CD4-positive, alpha-beta T cell (primary cell): ENCODE results near the gene ZMYND19. TPM values are rescaled to one million over a fixed set of nuclear protein-coding genes. Genes with fewer than 3 reads are reported as not detected.
A peak's percentile ranks its signal among the peaks of the same experiment; 100 is the strongest.

Experiments
- ATAC-seq: fragments of 200-7000 bp; cut with Tn5 transposase; one replicate; pipeline ENCODE4 v1.10.0; 2022; ENCODE audit warnings: mild to moderate bottlenecking; ENCODE audit not compliant: poor library complexity
- CTCF ChIA-PET: fragments of 350-600 bp; sonication (Branson Sonifier 250); formaldehyde crosslinking; loops from one replicate; lab custom pipeline; 2021; ENCODE audit warnings: antibody characterized with exemption, inconsistent platforms; lab: Charles Lee
- POLR2A ChIA-PET: fragments of 350-600 bp; sonication (Branson Sonifier 250); formaldehyde crosslinking; loops from one replicate; lab custom pipeline; 2021; ENCODE audit warnings: antibody characterized with exemption, inconsistent platforms; lab: Charles Lee
- DNase-seq, 14 experiments: peaks; one replicate each; pipeline ENCODE4 v3.0.0-alpha.2; 2013 to 2020; ENCODE audit warnings: mixed read lengths in 2 of 14
- H3K27ac ChIP-seq, 2 donors: one replicate each; pipeline versions ENCODE4 v1.5.1 to v1.7.0; 2013; ENCODE audit warnings: low read length in 2 of 2, low read depth in 1 of 2, mild to moderate bottlenecking in 1 of 2
- H3K27me3 ChIP-seq, 2 experiments: 1 replicate in 1 of 2; 2 replicates in 1 of 2; pipeline versions ENCODE4 v1.6.1 to v1.7.0; 2013; ENCODE audit warnings: low read length in 2 of 2, control low read depth in 1 of 2, mild to moderate bottlenecking in 1 of 2, moderate library complexity in 1 of 2; ENCODE audit not compliant: insufficient read depth in 2 of 2, control insufficient read depth in 1 of 2
- H3K36me3 ChIP-seq: one replicate; pipeline ENCODE4 v1.6.1; 2013; ENCODE audit warnings: low read length, control low read depth; ENCODE audit not compliant: insufficient read depth
- H3K4me1 ChIP-seq: one replicate; pipeline ENCODE4 v1.6.1; 2013; ENCODE audit warnings: low read length, control low read depth; ENCODE audit not compliant: insufficient read depth
- H3K4me3 ChIP-seq: one replicate; pipeline ENCODE4 v1.5.1; 2013; ENCODE audit warnings: mild to moderate bottlenecking, low read length, moderate library complexity
- H3K9me3 ChIP-seq, 2 experiments: 1 replicate in 1 of 2; 2 replicates in 1 of 2; pipeline versions ENCODE4 v1.6.1 to v1.7.0; 2013; ENCODE audit warnings: low read length in 2 of 2, mild to moderate bottlenecking in 2 of 2, control low read depth in 1 of 2, moderate library complexity in 1 of 2; ENCODE audit not compliant: control insufficient read depth in 1 of 2, insufficient read depth in 1 of 2
- H3K27ac Mint-ChIP-seq: one replicate; pipeline ENCODE4 v1.8.0; 2020; ENCODE audit warnings: mixed read lengths
- H3K27me3 Mint-ChIP-seq: one replicate; pipeline ENCODE4 v1.8.0; 2021; ENCODE audit warnings: mixed read lengths
- H3K36me3 Mint-ChIP-seq: one replicate; pipeline ENCODE4 v1.8.0; 2021; ENCODE audit warnings: low read depth, mixed read lengths
- H3K4me1 Mint-ChIP-seq: one replicate; pipeline ENCODE4 v1.8.0; 2021; ENCODE audit warnings: low read depth, mixed read lengths
- H3K4me3 Mint-ChIP-seq: one replicate; pipeline ENCODE4 v1.8.0; 2020; ENCODE audit warnings: mild to moderate bottlenecking, mixed read lengths
- H3K9me3 Mint-ChIP-seq: one replicate; pipeline ENCODE4 v1.8.0; 2020; ENCODE audit warnings: mixed read lengths
- intact Hi-C, 2 experiments: fragments of 100-400 bp; cut with DNase I in 1 of 2; cut with micrococcal nuclease in 1 of 2; formaldehyde crosslinking; loops; one replicate each; pipeline versions ENCODE4 v1.15.1 to v1.9.0; 2023 to 2025; cut with DNase I, micrococcal nuclease
- total RNA-seq, 174 experiments: library from RNA in 2 of 174; stranded (reverse) in 2 of 174; gene quantifications; one replicate each; pipeline ENCODE4 v1.2.3 and lab custom pipeline; 2021 to 2026
- TF ChIP-seq, protein P1 (sequence below): fragments of 200-600 bp; IDR thresholded peaks from one replicate; pipeline ENCODE4 v1.8.0; 2022; ENCODE audit warnings: antibody characterized with exemption, mild to moderate bottlenecking

ZMYND19 gene
- total RNA-seq, 2 experiments from 2014 or later = 8.6 to 11.3 TPM

DNA sequence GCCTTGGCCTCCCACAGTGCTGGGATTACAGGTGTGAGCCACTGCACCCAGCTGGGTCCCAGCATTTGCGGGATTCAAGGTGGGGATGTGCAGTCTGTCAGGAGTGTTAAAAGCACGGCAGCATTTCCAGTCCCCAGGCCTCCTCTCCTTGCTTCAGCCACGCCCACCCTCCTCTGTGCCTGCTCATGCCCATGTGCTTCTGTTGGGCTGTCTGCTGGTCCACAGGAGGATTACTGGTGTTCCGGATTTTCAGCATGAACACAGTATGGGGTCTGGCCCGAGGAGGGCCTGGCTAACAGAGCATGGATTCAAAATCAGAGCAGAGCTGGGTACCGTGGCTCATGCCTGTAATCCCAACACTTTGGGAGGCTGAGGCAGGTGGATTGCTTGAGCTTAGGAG is 20.6 kb upstream of the ZMYND19 start:
- Histone ChIP-seq H3K36me3 (peaks cover 35% of the 10 kb centered on the region), H3K27me3 (no peaks in the 10 kb centered on the region), H3K4me3 (no peak overlapping the region), H3K9me3 (no peaks in the 10 kb centered on the region), H3K27ac (no peak overlapping the region), H3K4me1 (peaks cover 46% of the 10 kb centered on the region)
- ChIA-PET POLR2A (no interaction called here), CTCF (interaction anchor here (1.8 kb wide), 1 partner anchor 18 kb away, joined by 3 read pairs; no protein-coding TSS in a partner anchor)
- peaks cover 4% of the 10 kb centered on the region for H3K36me3 Mint-ChIP-seq
- H3K9me3 Mint-ChIP-seq = no peaks in the 10 kb centered on the region
- H3K27ac Mint-ChIP-seq = peak overlapping the region; percentile 53
- no peak for ATAC-seq
- TF ChIP-seq, protein P1, sequence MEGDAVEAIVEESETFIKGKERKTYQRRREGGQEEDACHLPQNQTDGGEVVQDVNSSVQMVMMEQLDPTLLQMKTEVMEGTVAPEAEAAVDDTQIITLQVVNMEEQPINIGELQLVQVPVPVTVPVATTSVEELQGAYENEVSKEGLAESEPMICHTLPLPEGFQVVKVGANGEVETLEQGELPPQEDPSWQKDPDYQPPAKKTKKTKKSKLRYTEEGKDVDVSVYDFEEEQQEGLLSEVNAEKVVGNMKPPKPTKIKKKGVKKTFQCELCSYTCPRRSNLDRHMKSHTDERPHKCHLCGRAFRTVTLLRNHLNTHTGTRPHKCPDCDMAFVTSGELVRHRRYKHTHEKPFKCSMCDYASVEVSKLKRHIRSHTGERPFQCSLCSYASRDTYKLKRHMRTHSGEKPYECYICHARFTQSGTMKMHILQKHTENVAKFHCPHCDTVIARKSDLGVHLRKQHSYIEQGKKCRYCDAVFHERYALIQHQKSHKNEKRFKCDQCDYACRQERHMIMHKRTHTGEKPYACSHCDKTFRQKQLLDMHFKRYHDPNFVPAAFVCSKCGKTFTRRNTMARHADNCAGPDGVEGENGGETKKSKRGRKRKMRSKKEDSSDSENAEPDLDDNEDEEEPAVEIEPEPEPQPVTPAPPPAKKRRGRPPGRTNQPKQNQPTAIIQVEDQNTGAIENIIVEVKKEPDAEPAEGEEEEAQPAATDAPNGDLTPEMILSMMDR = no peak
- no peak overlapping the region for H3K4me3 Mint-ChIP-seq
- H3K4me1 Mint-ChIP-seq = peaks cover 18% of the 10 kb centered on the region
- H3K27me3 Mint-ChIP-seq = no peaks in the 10 kb centered on the region
- DNase-seq = no peak
- intact Hi-C loops = loop anchor here in 1 of 2 experiments (10.0 kb wide), 1 partner anchor 1646 kb away; the partner anchor contains the start of gene UBAC1

DNA sequence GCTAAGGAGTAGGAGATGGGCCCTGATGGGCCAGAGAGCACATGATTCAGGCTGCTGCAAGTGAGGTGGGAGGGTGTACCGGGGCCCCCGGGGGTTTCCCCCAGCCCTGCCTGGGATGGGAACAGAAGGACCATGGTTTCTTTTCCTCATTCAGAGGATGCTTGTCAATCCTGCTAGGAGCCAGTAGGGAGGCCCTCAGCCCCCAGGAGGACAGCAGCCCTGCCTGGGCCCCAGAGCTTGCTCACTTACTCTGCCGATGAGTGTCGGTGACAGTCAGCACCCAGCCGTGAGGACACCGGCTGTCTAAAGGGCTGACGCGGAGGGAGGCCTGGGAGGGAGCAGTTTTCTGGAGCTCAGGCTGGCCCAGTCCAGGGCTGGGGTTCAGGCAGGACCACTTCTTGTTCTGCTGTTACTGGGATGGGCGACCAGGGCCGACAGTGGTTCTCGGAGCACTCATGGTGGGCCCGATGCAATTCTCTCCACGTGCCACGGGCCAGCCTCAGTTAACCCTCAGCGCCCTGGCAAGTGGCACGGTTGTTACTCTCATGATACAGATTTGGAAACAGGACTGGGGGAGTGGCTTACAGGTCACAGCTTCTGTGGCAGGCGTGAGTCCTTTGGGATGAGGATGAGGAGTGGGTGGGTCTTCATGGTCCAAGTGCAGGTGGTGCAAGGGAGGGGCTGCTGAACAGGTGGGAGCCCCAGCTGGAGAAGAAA is 17.0 kb upstream of the ZMYND19 start:
- Histone ChIP-seq H3K36me3 (peaks cover 4% of the 10 kb centered on the region), H3K27me3 (no peaks in the 10 kb centered on the region), H3K4me1 (peaks cover 44% of the 10 kb centered on the region), H3K27ac (no peak overlapping the region), H3K9me3 (no peaks in the 10 kb centered on the region), H3K4me3 (peak overlapping the region; percentile 58)
- intact Hi-C loops = loop anchor here in 1 of 2 experiments (5.0 to 10.0 kb wide), 3 partner anchors 150 to 512 kb away; partner anchors contain the start of genes EXD3, NOXA1 and NSMF
- peaks cover 27% of the 10 kb centered on the region for H3K4me1 Mint-ChIP-seq
- H3K9me3 Mint-ChIP-seq = no peaks in the 10 kb centered on the region
- DNase-seq = peak in 1 of 14 experiments; percentile 57
- CTCF ChIA-PET = no interaction called here
- peak overlapping the region; percentile 88 for H3K4me3 Mint-ChIP-seq
- H3K36me3 Mint-ChIP-seq = no peaks in the 10 kb centered on the region
- ATAC-seq = no peak
- TF ChIP-seq, protein P1 = no peak
- POLR2A ChIA-PET = no interaction called here
- peak overlapping the region; percentile 47 for H3K27ac Mint-ChIP-seq
- H3K27me3 Mint-ChIP-seq = no peaks in the 10 kb centered on the region

DNA sequence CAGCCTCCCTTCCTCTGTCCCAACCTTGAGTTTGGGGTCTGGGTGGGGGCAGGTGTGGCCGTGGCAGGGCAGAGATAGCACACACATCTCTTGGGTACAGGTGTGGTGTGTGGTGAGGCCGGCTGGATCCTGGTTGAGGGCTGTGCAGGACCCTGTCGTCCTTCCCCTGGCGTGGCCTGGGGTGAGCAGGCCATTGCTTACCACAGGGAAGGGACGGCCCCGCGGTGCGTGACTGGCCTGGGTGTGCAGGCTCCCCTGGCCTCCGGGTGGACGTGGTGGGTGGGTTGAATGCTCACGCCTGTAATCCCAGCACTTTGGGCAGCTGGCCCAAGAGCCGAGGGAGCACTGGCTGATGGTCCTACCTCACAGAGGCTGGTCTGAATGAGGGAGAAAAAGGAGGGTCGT is 16.4 kb upstream of the ZMYND19 start:
- H3K27ac Mint-ChIP-seq = peak overlapping the region; percentile 47
- ChIA-PET CTCF (no interaction called here), POLR2A (no interaction called here)
- no peaks in the 10 kb centered on the region for H3K36me3 Mint-ChIP-seq
- H3K4me1 Mint-ChIP-seq = peaks cover 27% of the 10 kb centered on the region
- ATAC-seq = no peak
- peak overlapping the region; percentile 88 for H3K4me3 Mint-ChIP-seq
- Histone ChIP-seq H3K36me3 (peaks cover 4% of the 10 kb centered on the region), H3K9me3 (no peaks in the 10 kb centered on the region), H3K27me3 (no peaks in the 10 kb centered on the region), H3K27ac (no peak overlapping the region), H3K4me3 (peak overlapping the region; percentile 58), H3K4me1 (peaks cover 39% of the 10 kb centered on the region)
- intact Hi-C loops = loop anchor here in 1 of 2 experiments (5.0 to 10.0 kb wide), 3 partner anchors 149 to 512 kb away; partner anchors contain the start of genes EXD3, NOXA1 and NSMF
- peak in 1 of 14 experiments; percentile 51 for DNase-seq
- H3K27me3 Mint-ChIP-seq = no peaks in the 10 kb centered on the region
- no peaks in the 10 kb centered on the region for H3K9me3 Mint-ChIP-seq
- TF ChIP-seq, protein P1 = no peak
